K562 (cell line): ENCODE results near the gene MYCL. TPM values are rescaled to one million over a fixed set of nuclear protein-coding genes. Genes with fewer than 3 reads are reported as not detected.
A peak's percentile ranks its signal among the peaks of the same experiment; 100 is the strongest.

Experiments
- CTBP1 ChIP-seq: fragments of 450-650 bp; IDR thresholded peaks from 2 replicates; pipeline ENCODE4 v1.6.1; 2016; ENCODE audit warnings: borderline replicate concordance
- EWSR1 ChIP-seq: fragments of 450-650 bp; IDR thresholded peaks from 2 replicates; pipeline ENCODE4 v1.6.1; 2018; ENCODE audit warnings: borderline replicate concordance, mild to moderate bottlenecking, low read depth, moderate library complexity; ENCODE audit not compliant: partially characterized antibody
- HDAC3 ChIP-seq: fragments of 450-650 bp; IDR thresholded peaks from 2 replicates; pipeline ENCODE4 v1.6.1; 2018; ENCODE audit warnings: borderline replicate concordance, mild to moderate bottlenecking, moderate library complexity; ENCODE audit not compliant: partially characterized antibody
- MAFG ChIP-seq: fragments of 450-650 bp; conservative IDR thresholded peaks from 2 replicates; pipeline ENCODE4 v1.6.1; 2016; ENCODE audit warnings: missing genetic modification characterization, missing compliant biosample characterization
- MCM5 ChIP-seq: fragments of 450-650 bp; IDR thresholded peaks from 2 replicates; pipeline ENCODE4 v1.6.1; 2016; ENCODE audit warnings: low read depth
- NCOA1 ChIP-seq: fragments of 450-650 bp; IDR thresholded peaks from 2 replicates; pipeline ENCODE4 v1.6.1; 2016; ENCODE audit warnings: low read depth
- RAD51 ChIP-seq: fragments of 450-650 bp; IDR thresholded peaks from 2 replicates; pipeline ENCODE4 v1.7.1; 2016; ENCODE audit warnings: low read depth, mild to moderate bottlenecking, borderline replicate concordance
- SMAD3 ChIP-seq: fragments of 450-650 bp; formaldehyde crosslinking; conservative IDR thresholded peaks from 2 replicates; pipeline ENCODE4 v1.4.0; 2020; ENCODE audit warnings: mild to moderate bottlenecking
- SNIP1 ChIP-seq: fragments of 450-650 bp; IDR thresholded peaks from 2 replicates; pipeline ENCODE4 v1.7.1; 2017; ENCODE audit warnings: low read depth, mild to moderate bottlenecking
- SRSF3 ChIP-seq: fragments of 200-400 bp; formaldehyde crosslinking; IDR thresholded peaks from 2 replicates; pipeline ENCODE4 v1.6.1; 2016; ENCODE audit warnings: mild to moderate bottlenecking, low read length, moderate library complexity; ENCODE audit not compliant: insufficient read depth
- ZFP30 ChIP-seq: fragments of 250-450 bp; sonication (Bioruptor Pico); IDR thresholded peaks from 2 replicates; pipeline ENCODE4 v1.8.0; 2022; ENCODE audit warnings: moderate library complexity, mild to moderate bottlenecking, inconsistent platforms, borderline replicate concordance
- ZNF197 ChIP-seq: fragments of 200-800 bp; sonication (Bioruptor generic); IDR thresholded peaks from 2 replicates; pipeline ENCODE4 v1.6.1; 2016; ENCODE audit warnings: low read depth, missing genetic modification characterization, missing compliant biosample characterization
- ZNF217 ChIP-seq: sonication (generic); formaldehyde crosslinking; IDR thresholded peaks from 2 replicates; pipeline ENCODE4 v1.8.0; 2022; ENCODE audit warnings: mild to moderate bottlenecking, missing genetic modification reagents
- ZNF3 ChIP-seq: fragments of 250-450 bp; sonication (Bioruptor Pico); IDR thresholded peaks from 2 replicates; pipeline ENCODE4 v1.5.0; 2021; ENCODE audit warnings: mild to moderate bottlenecking, moderate library complexity
- ZNF324 ChIP-seq: fragments of 250-450 bp; sonication (Bioruptor Pico); IDR thresholded peaks from 2 replicates; pipeline ENCODE4 v1.4.0; 2020; ENCODE audit warnings: mild to moderate bottlenecking
- polyA plus RNA-seq, 8 experiments: library from polyadenylated mRNA; depleted of rRNA in 4 of 8; stranded (reverse) in 5 of 8; unstranded in 3 of 8; fragments of >200 nt; fragmentation: Nextera tagmentation in 2 of 8; fragmentation: Illumina TruSeq in 1 of 8; extraction: Ambion mirVana in 2 of 8; extraction: Trizol in 1 of 8; gene quantifications; 2 replicates each; pipeline versions ENCODE4 v1.2.1 to v1.2.3, GENCODE V29; 2011 to 2014; ENCODE audit warnings: inconsistent platforms in 1 of 8, missing spikeins in 1 of 8
- total RNA-seq, 7 experiments: library from RNA; depleted of rRNA in 6 of 7; stranded (reverse); fragments of >200 nt in 6 of 7; fragmentation: Illumina TruSeq in 2 of 7; extraction: Trizol in 2 of 7; gene quantifications; 2 replicates each; pipeline versions ENCODE4 v1.2.1 to v1.2.3, GENCODE V29; 2011 to 2021; ENCODE audit warnings: low replicate concordance in 1 of 7
- TF ChIP-seq, protein P1 (sequence below), 3 experiments: IDR thresholded peaks in 2 of 3; conservative IDR thresholded peaks in 1 of 3; 2 replicates each; pipeline ENCODE4 v1.5.1; 2011 to 2012; ENCODE audit warnings: low read length in 3 of 3, mild to moderate bottlenecking in 3 of 3, control low read depth in 2 of 3, improper control_type of control experiment in 1 of 3, inconsistent platforms in 1 of 3, low read depth in 1 of 3, mixed read lengths in 1 of 3, moderate library complexity in 1 of 3; ENCODE audit not compliant: insufficient read depth in 2 of 3
- TF ChIP-seq, protein P2 (sequence below): fragments of 200-800 bp; sonication (Bioruptor generic); IDR thresholded peaks from 2 replicates; pipeline ENCODE4 v1.6.1; 2017; ENCODE audit warnings: missing genetic modification characterization, missing compliant biosample characterization
- TF ChIP-seq, protein P3 (sequence below), 2 experiments: IDR thresholded peaks; 2 replicates each; pipeline ENCODE4 v1.6.1; 2011; ENCODE audit warnings: borderline replicate concordance in 1 of 2, control low read depth in 1 of 2, low read depth in 1 of 2, low read length in 1 of 2, mild to moderate bottlenecking in 1 of 2, mixed read lengths in 1 of 2, moderate library complexity in 1 of 2; ENCODE audit not compliant: insufficient read depth in 1 of 2, insufficient read length in 1 of 2, poor library complexity in 1 of 2, severe bottlenecking in 1 of 2; ENCODE audit errors: extremely low read depth in 1 of 2
- TF ChIP-seq, protein P4 (sequence below): fragments of 450-650 bp; IDR thresholded peaks from 2 replicates; pipeline ENCODE4 v1.6.1; 2016; ENCODE audit warnings: antibody characterized with exemption
- TF ChIP-seq, protein P5 (sequence below): fragments of 250-450 bp; sonication (Bioruptor Pico); IDR thresholded peaks from 2 replicates; pipeline ENCODE4 v1.8.0; 2022; ENCODE audit warnings: inconsistent platforms, mild to moderate bottlenecking, moderate library complexity, borderline replicate concordance

The MYCL gene
- total and polyA plus RNA-seq, 9 of the 15 experiments (the other 6 are each of a cell fraction or from before 2014, with no cell fraction given), result 3.5 to 22.0 (median 12.8) TPM

DNA sequence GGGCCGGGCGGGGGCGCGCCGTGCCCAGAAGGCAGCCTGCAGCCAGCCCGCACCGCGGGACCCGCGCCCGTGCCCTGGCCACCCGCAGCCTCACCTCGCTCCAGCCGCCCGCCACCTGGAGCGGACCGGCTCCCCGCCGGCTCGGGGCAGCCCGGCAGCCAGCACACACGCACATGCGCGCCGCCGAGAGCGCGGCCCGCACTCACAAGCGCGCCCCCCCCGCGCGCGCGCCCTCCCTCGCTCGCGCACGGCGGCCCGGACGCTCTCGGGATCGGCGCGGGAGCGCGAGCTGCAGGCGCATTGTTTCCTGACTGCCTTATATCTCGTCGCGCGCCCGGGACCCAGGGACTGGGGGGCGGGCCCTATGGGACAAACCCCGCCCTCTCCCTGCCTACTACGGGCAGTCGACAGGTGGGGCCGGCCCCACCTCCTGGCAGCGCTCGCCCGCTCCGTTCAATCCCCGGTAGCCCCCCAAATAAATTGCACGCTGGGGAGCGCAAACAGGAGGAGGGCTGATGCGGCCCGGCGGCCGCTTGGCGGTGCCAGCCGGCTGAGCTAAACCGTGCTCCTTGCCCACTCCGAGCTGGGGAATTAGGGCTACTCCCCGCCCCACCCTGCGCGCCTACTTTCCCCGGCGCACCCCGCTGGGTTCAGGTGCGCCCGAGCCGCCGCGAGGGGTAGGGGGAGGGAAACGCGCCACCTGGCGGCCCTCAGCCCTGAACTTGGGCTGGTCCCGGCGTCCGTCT, at the start of gene MYCL (continued):
- TF ChIP-seq ZNF3 (CRISPR knock-in tag) (no peak), ZNF197 (CRISPR knock-in tag) (peak; percentile 100), NCOA1 (no peak), ZNF217 (CRISPR knock-in tag) (no peak), MAFG (tag) (no peak), ZFP30 (CRISPR knock-in tag) (no peak), EWSR1 (no peak), RAD51 (no peak), HDAC3 (no peak), MCM5 (no peak), SRSF3 (no peak), ZNF324 (no peak), SNIP1 (no peak), SMAD3 (no peak), CTBP1 (peak; percentile 98)
- TF ChIP-seq, protein P1, sequence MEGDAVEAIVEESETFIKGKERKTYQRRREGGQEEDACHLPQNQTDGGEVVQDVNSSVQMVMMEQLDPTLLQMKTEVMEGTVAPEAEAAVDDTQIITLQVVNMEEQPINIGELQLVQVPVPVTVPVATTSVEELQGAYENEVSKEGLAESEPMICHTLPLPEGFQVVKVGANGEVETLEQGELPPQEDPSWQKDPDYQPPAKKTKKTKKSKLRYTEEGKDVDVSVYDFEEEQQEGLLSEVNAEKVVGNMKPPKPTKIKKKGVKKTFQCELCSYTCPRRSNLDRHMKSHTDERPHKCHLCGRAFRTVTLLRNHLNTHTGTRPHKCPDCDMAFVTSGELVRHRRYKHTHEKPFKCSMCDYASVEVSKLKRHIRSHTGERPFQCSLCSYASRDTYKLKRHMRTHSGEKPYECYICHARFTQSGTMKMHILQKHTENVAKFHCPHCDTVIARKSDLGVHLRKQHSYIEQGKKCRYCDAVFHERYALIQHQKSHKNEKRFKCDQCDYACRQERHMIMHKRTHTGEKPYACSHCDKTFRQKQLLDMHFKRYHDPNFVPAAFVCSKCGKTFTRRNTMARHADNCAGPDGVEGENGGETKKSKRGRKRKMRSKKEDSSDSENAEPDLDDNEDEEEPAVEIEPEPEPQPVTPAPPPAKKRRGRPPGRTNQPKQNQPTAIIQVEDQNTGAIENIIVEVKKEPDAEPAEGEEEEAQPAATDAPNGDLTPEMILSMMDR (IDR thresholded peaks at IDR 0.05 in 2 of 3, conservative IDR thresholded peaks at IDR 0.05 in 1 of 3; ENCODE audit: insufficient read depth in 2 of 3, low read depth in 1 of 3, low read length in 3 of 3), result peak; percentile 83 to 92 (median 89)
- TF ChIP-seq, protein P2, sequence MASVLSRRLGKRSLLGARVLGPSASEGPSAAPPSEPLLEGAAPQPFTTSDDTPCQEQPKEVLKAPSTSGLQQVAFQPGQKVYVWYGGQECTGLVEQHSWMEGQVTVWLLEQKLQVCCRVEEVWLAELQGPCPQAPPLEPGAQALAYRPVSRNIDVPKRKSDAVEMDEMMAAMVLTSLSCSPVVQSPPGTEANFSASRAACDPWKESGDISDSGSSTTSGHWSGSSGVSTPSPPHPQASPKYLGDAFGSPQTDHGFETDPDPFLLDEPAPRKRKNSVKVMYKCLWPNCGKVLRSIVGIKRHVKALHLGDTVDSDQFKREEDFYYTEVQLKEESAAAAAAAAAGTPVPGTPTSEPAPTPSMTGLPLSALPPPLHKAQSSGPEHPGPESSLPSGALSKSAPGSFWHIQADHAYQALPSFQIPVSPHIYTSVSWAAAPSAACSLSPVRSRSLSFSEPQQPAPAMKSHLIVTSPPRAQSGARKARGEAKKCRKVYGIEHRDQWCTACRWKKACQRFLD (CRISPR knock-in tag), result peak; percentile 100
- TF ChIP-seq, protein P3, sequence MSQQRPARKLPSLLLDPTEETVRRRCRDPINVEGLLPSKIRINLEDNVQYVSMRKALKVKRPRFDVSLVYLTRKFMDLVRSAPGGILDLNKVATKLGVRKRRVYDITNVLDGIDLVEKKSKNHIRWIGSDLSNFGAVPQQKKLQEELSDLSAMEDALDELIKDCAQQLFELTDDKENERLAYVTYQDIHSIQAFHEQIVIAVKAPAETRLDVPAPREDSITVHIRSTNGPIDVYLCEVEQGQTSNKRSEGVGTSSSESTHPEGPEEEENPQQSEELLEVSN (IDR thresholded peaks at IDR 0.05; ENCODE audit: borderline replicate concordance in 1 of 2, extremely low read depth in 1 of 2, insufficient read depth in 1 of 2, insufficient read length in 1 of 2, low read depth in 1 of 2, low read length in 1 of 2, poor library complexity in 1 of 2, severe bottlenecking in 1 of 2), result peak in 1 of 2 experiments; percentile 60
- TF ChIP-seq, protein P4, sequence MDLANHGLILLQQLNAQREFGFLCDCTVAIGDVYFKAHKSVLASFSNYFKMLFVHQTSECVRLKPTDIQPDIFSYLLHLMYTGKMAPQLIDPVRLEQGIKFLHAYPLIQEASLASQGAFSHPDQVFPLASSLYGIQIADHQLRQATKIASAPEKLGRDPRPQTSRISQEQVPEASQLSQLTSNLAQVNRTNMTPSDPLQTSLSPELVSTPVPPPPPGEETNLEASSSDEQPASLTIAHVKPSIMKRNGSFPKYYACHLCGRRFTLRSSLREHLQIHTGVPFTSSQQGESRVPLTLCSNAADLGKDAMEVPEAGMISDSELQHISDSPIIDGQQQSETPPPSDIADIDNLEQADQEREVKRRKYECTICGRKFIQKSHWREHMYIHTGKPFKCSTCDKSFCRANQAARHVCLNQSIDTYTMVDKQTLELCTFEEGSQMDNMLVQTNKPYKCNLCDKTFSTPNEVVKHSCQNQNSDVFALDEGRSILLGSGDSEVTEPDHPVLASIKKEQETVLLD, result peak; percentile 86
- TF ChIP-seq, protein P5, sequence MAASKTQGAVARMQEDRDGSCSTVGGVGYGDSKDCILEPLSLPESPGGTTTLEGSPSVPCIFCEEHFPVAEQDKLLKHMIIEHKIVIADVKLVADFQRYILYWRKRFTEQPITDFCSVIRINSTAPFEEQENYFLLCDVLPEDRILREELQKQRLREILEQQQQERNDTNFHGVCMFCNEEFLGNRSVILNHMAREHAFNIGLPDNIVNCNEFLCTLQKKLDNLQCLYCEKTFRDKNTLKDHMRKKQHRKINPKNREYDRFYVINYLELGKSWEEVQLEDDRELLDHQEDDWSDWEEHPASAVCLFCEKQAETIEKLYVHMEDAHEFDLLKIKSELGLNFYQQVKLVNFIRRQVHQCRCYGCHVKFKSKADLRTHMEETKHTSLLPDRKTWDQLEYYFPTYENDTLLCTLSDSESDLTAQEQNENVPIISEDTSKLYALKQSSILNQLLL (CRISPR knock-in tag), result no peak
